ENCODE results near the gene PITPNM2. TPM values are rescaled to one million over a fixed set of nuclear protein-coding genes. Genes with fewer than 3 reads are reported as not detected.

The PITPNM2 gene
- total RNA-seq, 2 experiments from 2014 or later, result 0.42 to 0.73 TPM

- Histone ChIP-seq H3K79me2 (ENCODE audit: insufficient read depth, low read depth, low read length) (no peaks in the 10 kb centered on the region), H4K20me1 (ENCODE audit: insufficient read depth, low read length) (no peaks in the 10 kb centered on the region), H2AFZ (ENCODE audit: low read length) (no peak overlapping the region), H3K4me2 (ENCODE audit: low read length) (no peak overlapping the region), H3K9me3 (ENCODE audit: low read length) (no peaks in the 10 kb centered on the region), H3K9me2 (ENCODE audit: insufficient read depth, low read length) (no peaks in the 10 kb centered on the region), H3K27ac (ENCODE audit: low read depth, low read length, poor library complexity, severe bottlenecking) (no peak overlapping the region), H3K36me3 (ENCODE audit: insufficient read depth, low read length) (no peaks in the 10 kb centered on the region), H3K4me1 (ENCODE audit: insufficient read depth, low read length, poor library complexity, severe bottlenecking) (peaks cover 10% of the 10 kb centered on the region), H3K4me3 (ENCODE audit: low read depth, low read length, poor library complexity, severe bottlenecking) (no peak overlapping the region)
- no TSS peak for BruUV-seq (replicated peaks)
- ChIA-PET CTCF (ENCODE audit: unreplicated experiment) (no interaction called here), POLR2A (no interaction called here)
- TF ChIP-seq CTCF (conservative IDR thresholded peaks at IDR 0.05; ENCODE audit: low read length), result no peak
- TF ChIP-seq EZH2phosphoT487 (IDR thresholded peaks at IDR 0.05; ENCODE audit: borderline replicate concordance, low read depth, low read length), result no peak
- no peak for DNase-seq (ENCODE audit: low spot score)
- intact Hi-C loops (cut with micrococcal nuclease; ENCODE audit: unreplicated experiment), result no loop called here
These were observed 47.9 kb downstream of the PITPNM2 start for GRCh38 chr12:123102781-123103503.

GRCh38 chr12:123102366-123102765, 48.5 kb downstream of the PITPNM2 start:
- Histone ChIP-seq H3K4me3 (ENCODE audit: low read depth, low read length, poor library complexity, severe bottlenecking) (no peak overlapping the region), H3K4me1 (ENCODE audit: insufficient read depth, low read length, poor library complexity, severe bottlenecking) (peaks cover 10% of the 10 kb centered on the region), H3K9me2 (ENCODE audit: insufficient read depth, low read length) (no peaks in the 10 kb centered on the region), H2AFZ (ENCODE audit: low read length) (no peak overlapping the region), H3K79me2 (ENCODE audit: insufficient read depth, low read depth, low read length) (no peaks in the 10 kb centered on the region), H4K20me1 (ENCODE audit: insufficient read depth, low read length) (no peaks in the 10 kb centered on the region), H3K9me3 (ENCODE audit: low read length) (no peaks in the 10 kb centered on the region), H3K36me3 (ENCODE audit: insufficient read depth, low read length) (no peaks in the 10 kb centered on the region), H3K4me2 (ENCODE audit: low read length) (no peak overlapping the region), H3K27ac (ENCODE audit: low read depth, low read length, poor library complexity, severe bottlenecking) (no peak overlapping the region)
- DNase-seq (ENCODE audit: low spot score), result no peak
- TF ChIP-seq CTCF (conservative IDR thresholded peaks at IDR 0.05; ENCODE audit: low read length), result no peak
- no peak for TF ChIP-seq EZH2phosphoT487 (IDR thresholded peaks at IDR 0.05; ENCODE audit: borderline replicate concordance, low read depth, low read length)
- CTCF ChIA-PET (ENCODE audit: unreplicated experiment), result no interaction called here
- no TSS peak for BruUV-seq (replicated peaks)
- POLR2A ChIA-PET, result no interaction called here
- intact Hi-C loops (cut with micrococcal nuclease; ENCODE audit: unreplicated experiment), result no loop called here

- intact Hi-C loops (cut with micrococcal nuclease; ENCODE audit: unreplicated experiment), result no loop called here
- BruUV-seq (replicated peaks), result no TSS peak
- CTCF ChIA-PET (ENCODE audit: unreplicated experiment), result no interaction called here
These were observed 49.4 kb downstream of the PITPNM2 start for GRCh38 chr12:123101526-123101925.

More at GRCh38 chr12:123101526-123101925, 49.4 kb downstream of the PITPNM2 start:
- Histone ChIP-seq H4K20me1 (ENCODE audit: insufficient read depth, low read length) (no peaks in the 10 kb centered on the region), H3K9me2 (ENCODE audit: insufficient read depth, low read length) (no peaks in the 10 kb centered on the region), H3K79me2 (ENCODE audit: insufficient read depth, low read depth, low read length) (no peaks in the 10 kb centered on the region), H3K36me3 (ENCODE audit: insufficient read depth, low read length) (no peaks in the 10 kb centered on the region), H3K4me2 (ENCODE audit: low read length) (no peak overlapping the region), H3K27ac (ENCODE audit: low read depth, low read length, poor library complexity, severe bottlenecking) (no peak overlapping the region), H2AFZ (ENCODE audit: low read length) (no peak overlapping the region), H3K9me3 (ENCODE audit: low read length) (no peaks in the 10 kb centered on the region), H3K4me3 (ENCODE audit: low read depth, low read length, poor library complexity, severe bottlenecking) (no peak overlapping the region), H3K4me1 (ENCODE audit: insufficient read depth, low read length, poor library complexity, severe bottlenecking) (peaks cover 1% of the 10 kb centered on the region)
- DNase-seq (ENCODE audit: low spot score), result no peak
- POLR2A ChIA-PET, result no interaction called here
- TF ChIP-seq EZH2phosphoT487 (IDR thresholded peaks at IDR 0.05; ENCODE audit: borderline replicate concordance, low read depth, low read length) (no peak), CTCF (conservative IDR thresholded peaks at IDR 0.05; ENCODE audit: low read length) (no peak)

Measured in OCI-LY7 (cell line).